Daoy (cell line): ENCODE data around the gene FLNC. TPM values are rescaled to one million over a fixed set of nuclear protein-coding genes. Genes with fewer than 3 reads are reported as not detected.

Experiments
- DNase-seq: peaks from one replicate; pipeline ENCODE4 v3.0.0-alpha.2; 2015; ENCODE audit warnings: low read depth
- total RNA-seq: library from RNA; depleted of rRNA; stranded (reverse); fragments of >200 nt; shearing (Covaris generic); gene quantifications from 2 replicates; pipeline ENCODE4 v1.2.3, GENCODE V29; 2014; rRNA removed

The FLNC gene
- total RNA-seq: 67.5 and 81.1 TPM in 2 replicates

GRCh38 chr7:128830231-128831177, at the start of gene FLNC:
TSS of gene FLNC (plus strand) at chr7:128830406. CDS start at chr7:128830638, 232 bp downstream.
- DNase-seq: peak; percentile 74

- DNase-seq: no peak
Observed at GRCh38 chr7:128781126-128781525, 49.1 kb upstream of the FLNC start.

GRCh38 chr7:128781851-128782250, 48.4 kb upstream of the FLNC start:
- DNase-seq: no peak

- DNase-seq: peak; percentile 89
Observed at GRCh38 chr7:128783143-128783861, 46.9 kb upstream of the FLNC start.

- DNase-seq: no peak
Observed at GRCh38 chr7:128785738-128786137, 44.5 kb upstream of the FLNC start.

- no peak for DNase-seq
Observed at GRCh38 chr7:128788446-128789412, 41.5 kb upstream of the FLNC start.

- DNase-seq: no peak
Observed at GRCh38 chr7:128790315-128791041, 39.7 kb upstream of the FLNC start.

GRCh38 chr7:128791121-128791971, 38.9 kb upstream of the FLNC start, which contains the start of gene CCDC136:
TSS of gene CCDC136 (plus strand) at chr7:128791968. CDS start at chr7:128792412, 444 bp downstream.
- DNase-seq: peak; percentile 90

- DNase-seq: peak; percentile 63
Observed at GRCh38 chr7:128791972-128792327, 38.3 kb upstream of the FLNC start.

- DNase-seq: peak; percentile 58
Observed at GRCh38 chr7:128792471-128793180, 37.6 kb upstream of the FLNC start.

- no peak for DNase-seq
Observed at GRCh38 chr7:128793181-128793547, 37.0 kb upstream of the FLNC start.

- no peak for DNase-seq
Observed at GRCh38 chr7:128794020-128794419, 36.2 kb upstream of the FLNC start.

GRCh38 chr7:128794436-128794835, 35.8 kb upstream of the FLNC start:
- no peak for DNase-seq

- DNase-seq: no peak
Observed at GRCh38 chr7:128795129-128795528, 35.1 kb upstream of the FLNC start.

- DNase-seq: peak; percentile 33
Observed at GRCh38 chr7:128796327-128796726, 33.9 kb upstream of the FLNC start.

GRCh38 chr7:128799451-128799850, 30.8 kb upstream of the FLNC start:
- DNase-seq: no peak

GRCh38 chr7:128800567-128800966, 29.6 kb upstream of the FLNC start:
- no peak for DNase-seq

- no peak for DNase-seq
Observed at GRCh38 chr7:128801003-128801402, 29.2 kb upstream of the FLNC start.
